ENCODE data around the gene MCC.
"Not testable (repeated sequence)": the region's sequence is repeated elsewhere in the genome, so short reads cannot be mapped to it uniquely, and the experiment has no call there.

Gene MCC

GRCh38 chr5:113405530-113405929 is 82.7 kb downstream of the MCC start:
- no peak for DNase-seq

GRCh38 chr5:113404269-113404668 is 84.0 kb downstream of the MCC start:
- DNase-seq = no peak

- DNase-seq = not testable (repeated sequence)
These were observed 90.3 kb downstream of the MCC start for GRCh38 chr5:113397986-113398385.

- DNase-seq = no peak
These were observed 91.2 kb downstream of the MCC start for GRCh38 chr5:113397046-113397445.

- no peak for DNase-seq
These were observed 93.6 kb downstream of the MCC start for GRCh38 chr5:113394658-113395057.

- DNase-seq = no peak
These were observed 98.0 kb downstream of the MCC start for GRCh38 chr5:113390224-113390623.

- DNase-seq = no peak
These were observed 99.1 kb downstream of the MCC start for GRCh38 chr5:113389116-113389515.

- no peak for DNase-seq
These were observed 100.4 kb downstream of the MCC start for GRCh38 chr5:113387844-113388243.

- no peak for DNase-seq
These were observed 103.4 kb downstream of the MCC start for GRCh38 chr5:113384782-113385285.

- no peak for DNase-seq
These were observed 105.5 kb downstream of the MCC start for GRCh38 chr5:113382731-113383130.

GRCh38 chr5:113381791-113382190 is 106.5 kb downstream of the MCC start:
- no peak for DNase-seq

GRCh38 chr5:113380807-113381326 is 107.4 kb downstream of the MCC start:
- no peak for DNase-seq

- DNase-seq = no peak
These were observed 108.1 kb downstream of the MCC start for GRCh38 chr5:113379936-113380806.

GRCh38 chr5:113378959-113379541 is 109.2 kb downstream of the MCC start:
- DNase-seq = peak; percentile 2

- DNase-seq = no peak
These were observed 109.7 kb downstream of the MCC start for GRCh38 chr5:113378514-113378913.

GRCh38 chr5:113378081-113378480 is 110.2 kb downstream of the MCC start:
- DNase-seq = no peak

- DNase-seq = no peak
These were observed 111.6 kb downstream of the MCC start for GRCh38 chr5:113376640-113377039.

GRCh38 chr5:113375480-113376060 is 112.7 kb downstream of the MCC start:
- no peak for DNase-seq

- no peak for DNase-seq
These were observed 114.8 kb downstream of the MCC start for GRCh38 chr5:113373426-113373825.

GRCh38 chr5:113371721-113372196 is 116.5 kb downstream of the MCC start:
- DNase-seq = no peak

- no peak for DNase-seq
These were observed 120.7 kb downstream of the MCC start for GRCh38 chr5:113367586-113367985.

- DNase-seq = no peak
These were observed 123.8 kb downstream of the MCC start for GRCh38 chr5:113364466-113364865.

- no peak for DNase-seq
These were observed 126.6 kb downstream of the MCC start for GRCh38 chr5:113361701-113362100.

- DNase-seq = no peak
These were observed 128.8 kb downstream of the MCC start for GRCh38 chr5:113359419-113359818.
